Activated CD8-positive, alpha-beta T cell treated with anti-CD3 and anti-CD28 coated beads for 36 hours (primary cell): ENCODE data around the gene SMAP1. TPM values are rescaled to one million over a fixed set of nuclear protein-coding genes. Genes with fewer than 3 reads are reported as not detected.

Source experiments
- ATAC-seq: fragments of 200-7000 bp; cut with Tn5 transposase; one replicate; pipeline ENCODE4 v1.10.0; 2021; ENCODE audit warnings: mild to moderate bottlenecking, moderate library complexity
- CTCF ChIA-PET: fragments of 350-600 bp; sonication (Branson Sonifier 250); formaldehyde crosslinking; loops from one replicate; lab custom pipeline; 2021; ENCODE audit warnings: antibody characterized with exemption; lab: Charles Lee
- POLR2A ChIA-PET: fragments of 350-600 bp; sonication (Branson Sonifier 250); formaldehyde crosslinking; loops from one replicate; lab custom pipeline; 2021; ENCODE audit warnings: antibody characterized with exemption; lab: Charles Lee
- DNase-seq: peaks from one replicate; pipeline ENCODE4 v3.0.0-alpha.2; 2020
- H3K27ac Mint-ChIP-seq: one replicate; pipeline ENCODE4 v1.8.0; 2021; ENCODE audit warnings: mild to moderate bottlenecking, mixed read lengths
- H3K27me3 Mint-ChIP-seq: one replicate; pipeline ENCODE4 v1.8.0; 2021; ENCODE audit warnings: mixed read lengths
- H3K36me3 Mint-ChIP-seq: one replicate; pipeline ENCODE4 v1.8.0; 2021; ENCODE audit warnings: low read depth, mixed read lengths
- H3K4me1 Mint-ChIP-seq: one replicate; pipeline ENCODE4 v1.8.0; 2021; ENCODE audit warnings: low read depth, mixed read lengths
- H3K4me3 Mint-ChIP-seq: one replicate; pipeline ENCODE4 v1.8.0; 2021; ENCODE audit warnings: mild to moderate bottlenecking, moderate library complexity, mixed read lengths
- H3K9me3 Mint-ChIP-seq: one replicate; pipeline ENCODE4 v1.8.0; 2021; ENCODE audit warnings: mixed read lengths
- intact Hi-C: fragments of 100-400 bp; cut with micrococcal nuclease; formaldehyde crosslinking; loops from one replicate; pipeline ENCODE4 v1.10.0; 2022
- total RNA-seq, 2 experiments: library from RNA; stranded (reverse); gene quantifications; one replicate each; pipeline ENCODE4 v1.2.3, GENCODE V29; 2021
- TF ChIP-seq, protein P1 (sequence below): fragments of 200-600 bp; IDR thresholded peaks from one replicate; pipeline ENCODE4 v1.8.0; 2022; ENCODE audit warnings: antibody characterized with exemption, mild to moderate bottlenecking

SMAP1 gene
- total RNA-seq, 2 experiments from 2014 or later, result 24.1 to 26.3 TPM

DNA sequence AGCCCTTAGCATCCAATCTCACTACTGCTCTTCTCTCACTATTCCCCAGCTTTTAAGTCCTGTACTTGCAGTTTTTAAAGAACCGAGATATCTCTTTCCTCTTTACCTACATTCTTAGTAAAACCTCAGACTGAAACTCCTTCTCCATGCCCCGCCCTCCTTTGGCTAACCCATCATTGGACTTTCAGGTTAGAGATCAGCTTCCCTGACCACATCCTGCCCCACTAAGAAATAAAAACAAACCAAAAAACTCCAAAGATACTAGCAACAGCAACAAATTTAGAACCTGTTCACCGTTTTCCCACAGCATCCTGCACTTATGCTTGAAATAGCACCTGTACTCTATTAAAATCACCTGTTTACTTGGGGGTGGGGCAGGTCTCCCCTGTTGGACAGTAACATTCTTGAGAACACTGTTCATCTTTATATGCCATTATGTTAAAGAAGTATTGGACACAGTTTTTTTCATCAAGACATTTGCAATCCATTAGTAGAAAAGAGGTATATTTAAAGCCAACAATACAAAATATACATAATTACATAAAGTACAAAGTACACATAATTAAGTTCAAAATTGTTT, 16.3 kb upstream of the SMAP1 start:
- H3K4me1 Mint-ChIP-seq, result peaks cover 23% of the 10 kb centered on the region
- intact Hi-C loops, result no loop called here
- peak; percentile 97 for ATAC-seq

DNA sequence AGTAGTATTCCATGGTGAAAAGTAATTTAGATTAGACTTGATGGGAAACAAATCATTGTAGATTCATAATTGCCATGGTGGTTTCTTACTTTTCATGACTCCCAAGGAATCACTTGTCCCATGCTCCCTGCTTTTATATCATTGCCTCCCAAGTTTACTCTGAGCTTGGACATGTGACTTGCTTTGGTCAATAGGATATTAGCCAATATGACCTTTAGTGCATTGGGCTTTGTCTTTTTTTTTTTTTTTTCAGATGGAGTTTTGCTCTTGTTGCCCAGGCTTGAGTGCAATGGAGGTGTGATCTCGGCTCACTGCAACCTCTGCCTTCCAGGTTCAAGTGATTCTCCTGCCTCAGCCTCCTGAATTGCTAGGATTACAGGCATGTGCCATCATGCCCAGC, 15.5 kb upstream of the SMAP1 start:
- H3K4me3 Mint-ChIP-seq, result no peak overlapping the region
- no peaks in the 10 kb centered on the region for H3K9me3 Mint-ChIP-seq
- TF ChIP-seq, protein P1, sequence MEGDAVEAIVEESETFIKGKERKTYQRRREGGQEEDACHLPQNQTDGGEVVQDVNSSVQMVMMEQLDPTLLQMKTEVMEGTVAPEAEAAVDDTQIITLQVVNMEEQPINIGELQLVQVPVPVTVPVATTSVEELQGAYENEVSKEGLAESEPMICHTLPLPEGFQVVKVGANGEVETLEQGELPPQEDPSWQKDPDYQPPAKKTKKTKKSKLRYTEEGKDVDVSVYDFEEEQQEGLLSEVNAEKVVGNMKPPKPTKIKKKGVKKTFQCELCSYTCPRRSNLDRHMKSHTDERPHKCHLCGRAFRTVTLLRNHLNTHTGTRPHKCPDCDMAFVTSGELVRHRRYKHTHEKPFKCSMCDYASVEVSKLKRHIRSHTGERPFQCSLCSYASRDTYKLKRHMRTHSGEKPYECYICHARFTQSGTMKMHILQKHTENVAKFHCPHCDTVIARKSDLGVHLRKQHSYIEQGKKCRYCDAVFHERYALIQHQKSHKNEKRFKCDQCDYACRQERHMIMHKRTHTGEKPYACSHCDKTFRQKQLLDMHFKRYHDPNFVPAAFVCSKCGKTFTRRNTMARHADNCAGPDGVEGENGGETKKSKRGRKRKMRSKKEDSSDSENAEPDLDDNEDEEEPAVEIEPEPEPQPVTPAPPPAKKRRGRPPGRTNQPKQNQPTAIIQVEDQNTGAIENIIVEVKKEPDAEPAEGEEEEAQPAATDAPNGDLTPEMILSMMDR, result no peak
- POLR2A ChIA-PET, result interaction anchor here (1.4 kb wide), 1 partner anchor 15 kb away, joined by 3 read pairs; the partner anchor contains the start of gene SMAP1
- peaks cover 23% of the 10 kb centered on the region for H3K4me1 Mint-ChIP-seq
- no peaks in the 10 kb centered on the region for H3K27me3 Mint-ChIP-seq
- no peak overlapping the region for H3K27ac Mint-ChIP-seq
- intact Hi-C loops, result no loop called here
- CTCF ChIA-PET, result interaction anchor here (1.0 kb wide), 1 partner anchor 10 kb away, joined by 3 read pairs; no protein-coding TSS in a partner anchor
- H3K36me3 Mint-ChIP-seq, result no peaks in the 10 kb centered on the region
- DNase-seq, result no peak
- no peak for ATAC-seq

More for the DNA sequence above, 16.3 kb upstream of the SMAP1 start:
- peak; percentile 88 for DNase-seq
- POLR2A ChIA-PET, result no interaction called here
- CTCF ChIA-PET, result interaction anchor here (1.0 kb wide), 1 partner anchor 9 kb away, joined by 3 read pairs; no protein-coding TSS in a partner anchor
- TF ChIP-seq, protein P1, result no peak
- Mint-ChIP-seq H3K4me3 (peak overlapping the region; percentile 1), H3K36me3 (no peaks in the 10 kb centered on the region), H3K27me3 (no peaks in the 10 kb centered on the region), H3K27ac (peak overlapping the region; percentile 14), H3K9me3 (no peaks in the 10 kb centered on the region)

DNA sequence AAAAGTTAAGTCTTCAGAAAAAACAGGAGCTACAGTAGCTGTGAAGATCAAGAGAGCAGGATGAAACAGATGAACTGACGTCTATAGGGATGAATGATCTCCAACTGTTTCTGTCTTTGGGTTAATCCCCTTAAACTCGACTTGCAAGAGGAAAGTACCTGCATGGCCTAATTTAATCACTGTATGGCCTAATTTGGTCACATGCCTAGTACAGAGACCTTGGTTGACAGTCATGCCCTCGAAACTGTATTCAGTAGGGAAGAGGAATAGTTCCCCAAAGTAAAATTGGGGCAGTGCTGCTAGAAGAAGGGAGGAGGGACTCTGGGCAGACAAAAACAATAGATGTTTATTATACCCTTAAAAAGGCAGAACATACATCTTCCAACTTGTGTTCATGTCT, 10.0 kb upstream of the SMAP1 start:
- ATAC-seq (no peak), DNase-seq (no peak)
- POLR2A ChIA-PET, result no interaction called here
- Mint-ChIP-seq H3K27me3 (no peaks in the 10 kb centered on the region), H3K36me3 (no peaks in the 10 kb centered on the region), H3K4me1 (no peaks in the 10 kb centered on the region), H3K9me3 (no peaks in the 10 kb centered on the region), H3K4me3 (no peak overlapping the region), H3K27ac (no peak overlapping the region)
- CTCF ChIA-PET, result interaction anchor here (0.7 to 1.5 kb wide), 3 partner anchors 9 to 29 kb away, joined by 3 to 4 read pairs (median 4); no protein-coding TSS in a partner anchor
- intact Hi-C loops, result no loop called here
- TF ChIP-seq, protein P1, result no peak

DNA sequence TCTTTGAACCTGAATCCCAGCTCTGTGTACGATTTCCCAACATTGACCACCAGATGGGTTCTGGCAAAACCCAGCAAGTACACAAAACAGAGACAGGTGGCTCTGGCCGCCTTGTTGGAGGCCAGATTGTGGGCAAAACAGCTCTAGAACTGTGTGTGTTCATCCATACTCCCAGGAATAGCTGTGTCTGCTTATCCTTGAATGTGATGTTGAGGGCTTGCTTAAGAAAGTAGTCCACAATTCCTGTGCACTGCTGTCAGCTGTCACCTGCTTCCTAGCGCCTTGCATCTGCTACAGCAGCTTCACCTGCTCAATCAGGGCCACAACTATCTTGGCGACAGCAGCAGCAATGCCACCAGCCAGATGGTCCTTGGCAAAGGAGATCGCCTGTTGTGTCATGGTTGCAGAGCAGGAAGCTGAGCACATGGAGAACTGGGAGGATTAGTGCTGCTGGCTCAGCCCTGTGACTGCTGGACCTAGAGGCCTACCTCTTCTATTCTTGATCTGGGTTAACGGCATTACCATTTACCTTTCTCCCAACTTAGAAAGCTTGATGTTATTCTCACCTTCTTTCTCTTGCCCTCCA, 3.7 kb upstream of the SMAP1 start:
- ATAC-seq (no peak), DNase-seq (no peak)
- CTCF ChIA-PET, result interaction anchor here (1.4 kb wide), 1 partner anchor 23 kb away, joined by 3 read pairs; no protein-coding TSS in a partner anchor
- Mint-ChIP-seq H3K27ac (no peak overlapping the region), H3K27me3 (no peaks in the 10 kb centered on the region), H3K9me3 (no peaks in the 10 kb centered on the region), H3K36me3 (no peaks in the 10 kb centered on the region), H3K4me3 (no peak overlapping the region), H3K4me1 (peaks cover 17% of the 10 kb centered on the region)
- TF ChIP-seq, protein P1, result no peak
- intact Hi-C loops, result no loop called here
- POLR2A ChIA-PET, result interaction anchor here (0.9 to 1.1 kb wide), 2 partner anchors 9 to 15 kb away, joined by 3 read pairs; no protein-coding TSS in a partner anchor

DNA sequence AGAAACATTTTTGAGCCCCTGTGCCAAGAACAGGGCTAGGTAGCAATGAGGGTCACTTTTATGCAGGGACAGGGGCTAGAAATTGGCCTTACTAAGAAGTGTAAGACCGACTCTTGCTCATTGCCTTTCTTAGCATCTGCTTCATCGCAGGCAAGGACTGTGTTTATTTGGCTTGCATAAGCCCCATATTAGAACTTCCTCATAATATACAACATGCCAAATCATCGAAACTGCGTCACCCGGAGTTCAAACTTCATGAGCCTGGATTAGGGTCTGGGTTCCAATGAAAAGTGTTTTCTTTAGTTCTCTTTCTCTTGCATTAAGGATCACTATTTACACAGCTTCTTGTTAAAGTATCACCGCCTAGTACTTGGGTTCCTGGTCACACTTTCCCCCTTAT, 977 bp upstream of the SMAP1 start:
- H3K9me3 Mint-ChIP-seq, result no peaks in the 10 kb centered on the region
- H3K27ac Mint-ChIP-seq, result peak overlapping the region; percentile 92
- ChIA-PET POLR2A (interaction anchor here (1.0 to 1.6 kb wide), 6 partner anchors 8 to 253 kb away, joined by 3 to 6 read pairs (median 4); partner anchors contain the start of gene FAM135A), CTCF (interaction anchor here (1.1 to 3.1 kb wide), 4 partner anchors 9 to 297 kb away, joined by 3 to 27 read pairs (median 4); no protein-coding TSS in a partner anchor)
- DNase-seq, result no peak
- no peaks in the 10 kb centered on the region for H3K27me3 Mint-ChIP-seq
- no peaks in the 10 kb centered on the region for H3K36me3 Mint-ChIP-seq
- ATAC-seq, result no peak
- H3K4me1 Mint-ChIP-seq, result peaks cover 41% of the 10 kb centered on the region
- intact Hi-C loops, result loop anchor here (5.0 kb wide), 1 partner anchor 99 kb away; the partner anchor contains the start of gene SDHAF4
- peak overlapping the region; percentile 93 for H3K4me3 Mint-ChIP-seq
- TF ChIP-seq, protein P1, result no peak
